CD4-positive, alpha-beta memory T cell (primary cell): ENCODE results near the gene LDB2. TPM values are rescaled to one million over a fixed set of nuclear protein-coding genes. Genes with fewer than 3 reads are reported as not detected.

ENCODE experiments used
- CTCF ChIA-PET: fragments of 350-600 bp; sonication (Branson Sonifier 250); formaldehyde crosslinking; loops from one replicate; lab custom pipeline; 2021; ENCODE audit warnings: inconsistent platforms; ENCODE audit not compliant: partially characterized antibody; lab: Charles Lee
- POLR2A ChIA-PET: fragments of 350-600 bp; sonication (Branson Sonifier 250); formaldehyde crosslinking; loops from one replicate; lab custom pipeline; 2021; ENCODE audit not compliant: partially characterized antibody; lab: Charles Lee
- DNase-seq, 5 donors: peaks; one replicate each; pipeline versions ENCODE4 v3.0.0 to v3.0.0-alpha.2; 2020 to 2022; ENCODE audit warnings: mixed read lengths in 1 of 5
- H3K27ac ChIP-seq: one replicate; pipeline ENCODE4 v1.7.0; 2013; ENCODE audit warnings: low read depth, low read length
- H3K27me3 ChIP-seq: 2 replicates; pipeline ENCODE4 v1.7.0; 2013; ENCODE audit warnings: mild to moderate bottlenecking, low read length, moderate library complexity; ENCODE audit not compliant: insufficient read depth
- H3K36me3 ChIP-seq: 2 replicates; pipeline ENCODE4 v1.7.0; 2013; ENCODE audit warnings: mild to moderate bottlenecking, low read length, moderate library complexity; ENCODE audit not compliant: insufficient read depth
- H3K4me1 ChIP-seq: 2 replicates; pipeline ENCODE4 v1.7.0; 2013; ENCODE audit warnings: mild to moderate bottlenecking, low read length, moderate library complexity; ENCODE audit not compliant: insufficient read depth
- H3K4me3 ChIP-seq, 2 donors: one replicate each; pipeline ENCODE4 v1.7.0; 2013; ENCODE audit warnings: low read length in 2 of 2, mild to moderate bottlenecking in 1 of 2
- H3K9me3 ChIP-seq, 2 donors: one replicate each; pipeline ENCODE4 v1.7.0; 2013; ENCODE audit warnings: low read length in 2 of 2, control low read depth in 1 of 2; ENCODE audit not compliant: control insufficient read depth in 1 of 2
- H3K27ac Mint-ChIP-seq, 7 donors: one replicate each; pipeline ENCODE4 v1.8.0; 2020 to 2021; ENCODE audit warnings: mixed read lengths in 7 of 7, mild to moderate bottlenecking in 6 of 7, inconsistent platforms in 3 of 7, moderate library complexity in 3 of 7
- H3K27me3 Mint-ChIP-seq, 2 donors: one replicate each; pipeline ENCODE4 v1.8.0; 2020 to 2021; ENCODE audit warnings: mixed read lengths in 2 of 2
- H3K36me3 Mint-ChIP-seq, 2 donors: one replicate each; pipeline ENCODE4 v1.8.0; 2020 to 2021; ENCODE audit warnings: mixed read lengths in 2 of 2, inconsistent platforms in 1 of 2, mild to moderate bottlenecking in 1 of 2
- H3K4me1 Mint-ChIP-seq, 4 donors: one replicate each; pipeline ENCODE4 v1.8.0; 2020 to 2021; ENCODE audit warnings: mixed read lengths in 4 of 4, mild to moderate bottlenecking in 1 of 4
- H3K4me3 Mint-ChIP-seq, 8 donors: one replicate each; pipeline ENCODE4 v1.8.0; 2020 to 2021; ENCODE audit warnings: mixed read lengths in 8 of 8, mild to moderate bottlenecking in 7 of 8, moderate library complexity in 6 of 8, inconsistent platforms in 3 of 8
- H3K9me3 Mint-ChIP-seq, 8 donors: one replicate each; pipeline ENCODE4 v1.8.0; 2020 to 2021; ENCODE audit warnings: mixed read lengths in 8 of 8, mild to moderate bottlenecking in 5 of 8, inconsistent platforms in 3 of 8, moderate library complexity in 1 of 8
- intact Hi-C: fragments of 100-400 bp; cut with micrococcal nuclease; formaldehyde crosslinking; loops from one replicate; pipeline ENCODE4 v1.15.1; 2023
- polyA plus RNA-seq, 2 donors: library from polyadenylated mRNA; unstranded; fragments of 300-500 nt; fragmentation: Illumina TruSeq; gene quantifications; one replicate each; pipeline ENCODE4 v1.2.3, GENCODE V29; 2021
- total RNA-seq, 2 experiments: library from RNA; stranded (reverse); gene quantifications; one replicate each; pipeline ENCODE4 v1.2.3, GENCODE V29; 2021

LDB2 gene
- total and polyA plus RNA-seq, 4 experiments from 2014 or later, result not detected

DNA sequence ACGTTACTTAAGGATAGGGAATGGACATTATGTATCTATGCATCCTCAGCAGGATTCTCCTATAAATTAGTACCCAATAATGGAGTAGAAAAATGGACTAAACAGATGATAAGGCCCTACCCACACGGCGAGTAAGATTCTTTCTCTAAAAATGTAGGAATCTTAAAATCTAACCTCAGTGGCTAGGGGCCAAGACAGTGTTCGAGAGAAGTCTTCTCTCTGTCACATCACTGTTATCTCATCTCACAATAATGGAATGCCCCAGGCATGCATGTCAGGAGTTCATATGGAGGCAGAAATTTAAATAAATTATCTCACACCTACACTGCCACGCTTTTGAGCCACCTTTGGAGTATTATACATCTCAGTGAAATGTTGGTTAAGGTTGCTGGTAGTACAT lies 132.9 kb downstream of the LDB2 start:
- no peaks in the 10 kb centered on the region for H3K9me3 Mint-ChIP-seq

DNA sequence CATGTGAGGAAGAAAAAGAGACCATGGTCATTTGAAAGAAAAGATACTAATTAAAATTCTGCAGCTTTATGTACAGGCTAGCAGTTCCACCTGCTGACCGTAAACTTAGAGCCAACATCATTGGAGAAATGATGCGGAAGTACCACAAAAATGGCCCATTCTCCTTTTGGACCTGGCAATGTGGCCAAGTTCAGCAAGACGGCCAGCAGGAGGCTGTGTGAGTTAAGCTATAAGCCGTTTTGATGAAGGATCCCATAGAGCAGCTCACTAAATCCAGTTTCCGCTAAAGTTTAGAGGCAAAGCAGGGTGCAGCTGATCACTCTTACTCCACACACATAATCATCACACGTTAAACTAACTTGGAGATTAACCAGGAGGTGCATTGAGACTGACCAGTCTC lies 133.8 kb downstream of the LDB2 start:
- intact Hi-C loops, result no loop called here
- no peak overlapping the region for H3K4me3 Mint-ChIP-seq
- DNase-seq, result no peak
- no peaks in the 10 kb centered on the region for H3K36me3 Mint-ChIP-seq
- H3K27me3 Mint-ChIP-seq, result no peaks in the 10 kb centered on the region
- ChIA-PET POLR2A (no interaction called here), CTCF (interaction anchor here (1.4 kb wide), 1 partner anchor 9 kb away, joined by 3 read pairs; no protein-coding TSS in a partner anchor)
- H3K27ac Mint-ChIP-seq, result no peak overlapping the region
- Histone ChIP-seq H3K9me3 (no peaks in the 10 kb centered on the region), H3K4me1 (no peaks in the 10 kb centered on the region), H3K4me3 (no peak overlapping the region), H3K27me3 (no peaks in the 10 kb centered on the region), H3K27ac (no peak overlapping the region), H3K36me3 (no peaks in the 10 kb centered on the region)
- H3K9me3 Mint-ChIP-seq, result no peaks in the 10 kb centered on the region
- no peaks in the 10 kb centered on the region for H3K4me1 Mint-ChIP-seq

More for the DNA sequence above, 132.9 kb downstream of the LDB2 start:
- H3K27ac ChIP-seq, result no peak overlapping the region
- ChIA-PET CTCF (no interaction called here), POLR2A (no interaction called here)
- no peak overlapping the region for H3K4me3 ChIP-seq
- intact Hi-C loops, result no loop called here
- Mint-ChIP-seq H3K27ac (no peak overlapping the region), H3K4me3 (no peak overlapping the region), H3K4me1 (no peaks in the 10 kb centered on the region), H3K27me3 (no peaks in the 10 kb centered on the region), H3K36me3 (no peaks in the 10 kb centered on the region)
- no peak for DNase-seq
- no peaks in the 10 kb centered on the region for H3K36me3 ChIP-seq
- no peaks in the 10 kb centered on the region for H3K27me3 ChIP-seq
- H3K4me1 ChIP-seq, result no peaks in the 10 kb centered on the region
- H3K9me3 ChIP-seq, result no peaks in the 10 kb centered on the region

DNA sequence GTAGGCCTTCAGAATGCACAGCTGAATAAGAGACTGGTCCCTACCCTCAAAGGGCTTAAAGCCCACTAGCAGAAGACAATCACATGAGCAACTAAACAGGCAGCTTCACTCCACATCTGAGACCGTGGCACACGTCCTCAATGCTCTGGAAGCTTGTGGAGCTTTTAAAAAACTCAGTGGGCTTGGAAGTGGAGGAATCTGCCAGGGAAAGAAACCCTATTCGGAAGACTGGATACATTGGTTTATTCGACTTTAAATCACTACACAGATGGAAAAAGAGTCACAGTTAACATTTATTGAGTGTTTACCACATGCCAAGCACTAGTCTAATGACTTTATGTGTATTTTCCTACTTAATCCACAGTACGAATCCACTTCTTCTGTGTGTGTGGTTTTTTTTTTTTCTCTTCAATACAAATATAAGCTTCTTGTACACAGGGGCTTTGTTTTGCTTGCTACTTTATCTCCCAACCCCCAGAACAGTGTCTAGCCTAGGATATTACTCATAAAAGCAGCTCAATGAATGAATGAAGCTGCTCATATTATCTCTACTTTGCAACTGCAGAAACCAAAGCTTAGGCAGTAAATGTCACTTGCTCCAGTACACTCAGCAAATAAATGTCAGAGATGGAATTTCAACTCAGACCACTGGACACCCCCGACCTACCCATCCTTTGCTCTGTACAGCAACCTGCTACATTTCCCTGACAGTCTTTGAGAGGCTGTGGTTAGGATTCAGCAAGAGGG lies 137.7 kb downstream of the LDB2 start:
- H3K27ac ChIP-seq, result no peak overlapping the region
- Mint-ChIP-seq H3K4me1 (no peaks in the 10 kb centered on the region), H3K27ac (no peak overlapping the region), H3K27me3 (no peaks in the 10 kb centered on the region), H3K4me3 (no peak overlapping the region), H3K9me3 (peaks cover 0 to 3% (median 0%) of the 10 kb centered on the region in 8 donors), H3K36me3 (no peaks in the 10 kb centered on the region)
- ChIA-PET CTCF (no interaction called here), POLR2A (interaction anchor here (0.6 kb wide), 1 partner anchor 282 kb away, joined by 3 read pairs; no protein-coding TSS in a partner anchor)
- intact Hi-C loops, result no loop called here
- no peak overlapping the region for H3K4me3 ChIP-seq
- H3K27me3 ChIP-seq, result no peaks in the 10 kb centered on the region
- no peaks in the 10 kb centered on the region for H3K9me3 ChIP-seq
- no peaks in the 10 kb centered on the region for H3K4me1 ChIP-seq
- DNase-seq, result no peak
- H3K36me3 ChIP-seq, result no peaks in the 10 kb centered on the region

DNA sequence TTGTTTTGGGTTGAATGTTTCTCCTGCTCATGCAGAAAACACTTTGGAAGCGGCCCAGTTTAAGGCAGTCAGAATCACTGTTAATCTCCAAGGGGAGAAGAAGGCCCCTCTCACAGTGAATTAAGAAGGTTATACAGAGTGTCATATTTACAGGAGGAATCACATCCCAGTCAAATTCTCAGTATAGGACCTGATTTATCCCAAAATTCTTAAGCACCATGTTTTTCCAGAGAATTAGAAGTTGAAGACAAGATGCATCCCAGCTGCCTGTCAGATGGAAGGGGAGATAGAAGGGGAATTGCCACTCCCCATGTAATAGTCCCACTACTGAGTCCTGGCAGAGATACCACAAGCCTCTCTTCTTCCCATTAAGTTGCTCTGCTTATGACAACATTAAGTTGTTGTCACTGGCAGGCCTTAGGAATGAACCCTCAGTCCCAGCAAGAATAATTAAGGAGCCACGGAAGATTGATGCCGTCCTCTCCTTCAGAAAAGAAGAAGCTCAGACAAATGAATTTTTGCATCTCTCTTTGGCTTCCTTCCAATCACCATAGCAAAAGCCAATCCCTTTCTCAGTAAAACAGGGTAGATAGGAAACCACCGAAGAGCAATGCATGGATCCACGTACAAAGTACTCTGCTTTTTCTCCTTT lies 138.4 kb downstream of the LDB2 start:
- Mint-ChIP-seq H3K27me3 (no peaks in the 10 kb centered on the region), H3K36me3 (no peaks in the 10 kb centered on the region), H3K4me1 (no peaks in the 10 kb centered on the region), H3K4me3 (no peak overlapping the region), H3K9me3 (peaks cover 0 to 6% (median 0%) of the 10 kb centered on the region in 8 donors), H3K27ac (no peak overlapping the region)
- no peak for DNase-seq
- ChIA-PET POLR2A (no interaction called here), CTCF (no interaction called here)
- Histone ChIP-seq H3K36me3 (no peaks in the 10 kb centered on the region), H3K4me3 (no peak overlapping the region), H3K27ac (no peak overlapping the region), H3K27me3 (no peaks in the 10 kb centered on the region), H3K4me1 (no peaks in the 10 kb centered on the region), H3K9me3 (no peaks in the 10 kb centered on the region)
- intact Hi-C loops, result no loop called here

DNA sequence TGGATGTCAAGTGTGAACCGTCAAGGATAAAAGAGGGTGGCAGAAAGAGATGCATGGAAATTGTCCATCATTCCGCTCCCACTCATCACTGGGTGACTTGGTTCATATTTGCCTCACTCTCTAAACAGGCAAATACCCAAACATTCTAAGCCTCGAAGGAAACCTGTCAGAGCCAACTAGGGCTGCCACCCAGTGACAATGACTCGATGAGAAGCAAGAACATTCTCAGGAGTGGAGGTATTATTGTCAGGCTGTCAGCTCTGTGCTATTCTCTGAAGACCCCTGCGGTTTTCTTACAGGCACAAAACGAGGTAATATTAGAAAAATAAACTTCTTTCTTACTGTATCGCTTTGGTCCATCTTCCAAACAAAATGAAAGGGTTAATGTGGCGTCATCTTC lies 139.6 kb downstream of the LDB2 start:
- H3K4me1 Mint-ChIP-seq, result no peaks in the 10 kb centered on the region
- H3K27ac Mint-ChIP-seq, result no peak overlapping the region
- Histone ChIP-seq H3K36me3 (no peaks in the 10 kb centered on the region), H3K4me1 (no peaks in the 10 kb centered on the region), H3K4me3 (no peak overlapping the region), H3K9me3 (no peaks in the 10 kb centered on the region), H3K27ac (no peak overlapping the region), H3K27me3 (no peaks in the 10 kb centered on the region)
- intact Hi-C loops, result no loop called here
- no peak overlapping the region for H3K4me3 Mint-ChIP-seq
- no peak for DNase-seq
- ChIA-PET CTCF (no interaction called here), POLR2A (no interaction called here)
- peaks cover 0 to 6% (median 0%) of the 10 kb centered on the region in 8 donors for H3K9me3 Mint-ChIP-seq
- H3K27me3 Mint-ChIP-seq, result peaks cover 0 to 2% of the 10 kb centered on the region in 2 donors
- H3K36me3 Mint-ChIP-seq, result no peaks in the 10 kb centered on the region

DNA sequence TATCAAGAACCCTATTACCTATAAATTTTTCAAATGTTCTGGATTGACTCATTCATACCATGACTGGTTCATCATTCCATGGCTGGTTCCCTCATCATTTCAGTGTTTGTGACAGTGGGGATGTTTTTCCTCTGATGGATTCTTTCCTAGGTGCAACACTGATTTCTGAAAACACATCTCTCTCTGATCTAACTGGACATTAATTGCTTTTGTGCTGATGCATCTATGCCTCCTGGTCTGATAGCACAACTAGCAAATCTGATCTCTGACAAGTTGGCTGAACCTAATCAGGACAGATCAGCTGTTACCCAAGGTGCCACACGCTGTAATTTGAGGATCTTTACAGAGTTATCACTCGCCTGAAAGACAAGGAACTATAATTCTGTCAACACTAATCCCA lies 140.2 kb downstream of the LDB2 start:
- Mint-ChIP-seq H3K4me3 (no peak overlapping the region), H3K4me1 (no peaks in the 10 kb centered on the region), H3K27me3 (peaks cover 0 to 2% of the 10 kb centered on the region in 2 donors), H3K36me3 (no peaks in the 10 kb centered on the region), H3K27ac (no peak overlapping the region), H3K9me3 (peaks cover 0 to 6% (median 0%) of the 10 kb centered on the region in 8 donors)
- no peaks in the 10 kb centered on the region for H3K9me3 ChIP-seq
- H3K4me1 ChIP-seq, result no peaks in the 10 kb centered on the region
- H3K27ac ChIP-seq, result no peak overlapping the region
- H3K4me3 ChIP-seq, result no peak overlapping the region
- H3K36me3 ChIP-seq, result no peaks in the 10 kb centered on the region
- H3K27me3 ChIP-seq, result no peaks in the 10 kb centered on the region
- intact Hi-C loops, result no loop called here
- CTCF ChIA-PET, result no interaction called here
- DNase-seq, result no peak
- POLR2A ChIA-PET, result no interaction called here

DNA sequence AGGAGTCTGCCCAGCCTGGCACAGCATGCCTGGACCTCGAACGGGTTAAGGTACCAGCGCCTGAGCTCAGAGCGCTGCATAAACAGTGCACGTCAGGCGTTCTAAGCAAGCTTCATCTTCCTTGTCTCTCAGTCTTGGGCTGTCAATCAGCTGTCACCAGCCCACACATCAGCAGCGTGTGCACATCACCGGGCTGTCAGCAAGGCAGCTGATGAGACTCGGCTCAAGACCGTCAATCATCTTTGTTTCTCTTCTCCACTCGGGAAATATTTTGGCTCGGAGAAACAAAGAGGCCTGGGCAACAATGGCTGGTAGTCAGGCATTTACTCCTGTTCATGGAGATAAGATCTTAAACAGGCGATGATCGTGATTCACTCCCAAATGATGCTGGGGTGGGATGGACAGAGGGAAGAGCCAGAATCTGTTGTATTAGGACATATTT lies 141.3 kb downstream of the LDB2 start:
- H3K27me3 Mint-ChIP-seq, result peaks cover 0 to 4% of the 10 kb centered on the region in 2 donors
- no peak overlapping the region for H3K4me3 Mint-ChIP-seq
- DNase-seq, result no peak
- no peaks in the 10 kb centered on the region for H3K27me3 ChIP-seq
- no peaks in the 10 kb centered on the region for H3K9me3 ChIP-seq
- no peaks in the 10 kb centered on the region for H3K36me3 Mint-ChIP-seq
- no peak overlapping the region for H3K4me3 ChIP-seq
- H3K9me3 Mint-ChIP-seq, result peaks cover 0 to 7% (median 0%) of the 10 kb centered on the region in 8 donors
- intact Hi-C loops, result no loop called here
- H3K4me1 Mint-ChIP-seq, result no peaks in the 10 kb centered on the region
- ChIA-PET POLR2A (no interaction called here), CTCF (no interaction called here)
- H3K27ac Mint-ChIP-seq, result no peak overlapping the region
- H3K27ac ChIP-seq, result no peak overlapping the region
- no peaks in the 10 kb centered on the region for H3K4me1 ChIP-seq
- no peaks in the 10 kb centered on the region for H3K36me3 ChIP-seq
